ENCODE results near the gene SGCA.

The SGCA gene

DNA sequence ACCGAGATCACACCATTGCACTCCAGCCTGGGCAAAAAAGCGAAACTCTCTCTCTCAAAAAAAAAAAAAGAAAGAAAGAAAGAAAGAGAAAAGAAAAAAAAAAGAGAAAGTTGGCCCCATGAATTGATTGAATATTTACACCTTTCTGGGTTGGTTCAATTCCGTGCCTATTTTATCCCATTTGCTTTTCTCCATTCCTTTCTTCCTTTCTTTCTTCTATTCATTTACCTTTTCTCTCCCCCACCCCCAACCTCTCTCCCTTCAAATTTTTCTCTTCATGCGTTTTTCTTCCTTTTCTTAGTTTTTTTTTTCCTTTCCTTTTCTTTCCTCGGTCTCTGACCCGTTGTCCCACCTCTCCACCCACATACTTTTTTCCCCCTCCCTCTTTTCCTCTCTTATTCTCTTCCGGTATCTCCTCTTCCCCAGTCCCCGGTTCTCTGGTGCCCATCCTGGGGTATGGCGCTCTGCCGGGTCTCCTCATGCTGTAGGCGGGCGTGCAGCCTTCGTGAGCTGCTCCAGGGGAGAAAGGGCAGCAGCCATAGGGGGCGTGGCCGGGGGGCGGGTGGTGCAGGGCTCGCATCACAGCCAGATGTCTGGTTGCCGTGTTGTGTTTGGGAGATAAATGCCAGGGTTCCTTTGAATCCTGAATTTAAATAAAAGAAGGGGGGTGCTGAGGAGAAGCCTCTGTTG is 40.9 kb downstream of the SGCA start:
- TF ChIP-seq, protein P1, sequence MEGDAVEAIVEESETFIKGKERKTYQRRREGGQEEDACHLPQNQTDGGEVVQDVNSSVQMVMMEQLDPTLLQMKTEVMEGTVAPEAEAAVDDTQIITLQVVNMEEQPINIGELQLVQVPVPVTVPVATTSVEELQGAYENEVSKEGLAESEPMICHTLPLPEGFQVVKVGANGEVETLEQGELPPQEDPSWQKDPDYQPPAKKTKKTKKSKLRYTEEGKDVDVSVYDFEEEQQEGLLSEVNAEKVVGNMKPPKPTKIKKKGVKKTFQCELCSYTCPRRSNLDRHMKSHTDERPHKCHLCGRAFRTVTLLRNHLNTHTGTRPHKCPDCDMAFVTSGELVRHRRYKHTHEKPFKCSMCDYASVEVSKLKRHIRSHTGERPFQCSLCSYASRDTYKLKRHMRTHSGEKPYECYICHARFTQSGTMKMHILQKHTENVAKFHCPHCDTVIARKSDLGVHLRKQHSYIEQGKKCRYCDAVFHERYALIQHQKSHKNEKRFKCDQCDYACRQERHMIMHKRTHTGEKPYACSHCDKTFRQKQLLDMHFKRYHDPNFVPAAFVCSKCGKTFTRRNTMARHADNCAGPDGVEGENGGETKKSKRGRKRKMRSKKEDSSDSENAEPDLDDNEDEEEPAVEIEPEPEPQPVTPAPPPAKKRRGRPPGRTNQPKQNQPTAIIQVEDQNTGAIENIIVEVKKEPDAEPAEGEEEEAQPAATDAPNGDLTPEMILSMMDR (IDR thresholded peaks at IDR 0.05; ENCODE audit: extremely low read depth, missing control alignments) = no peak
- DNase-seq (ENCODE audit: low spot score) = no peak

DNA sequence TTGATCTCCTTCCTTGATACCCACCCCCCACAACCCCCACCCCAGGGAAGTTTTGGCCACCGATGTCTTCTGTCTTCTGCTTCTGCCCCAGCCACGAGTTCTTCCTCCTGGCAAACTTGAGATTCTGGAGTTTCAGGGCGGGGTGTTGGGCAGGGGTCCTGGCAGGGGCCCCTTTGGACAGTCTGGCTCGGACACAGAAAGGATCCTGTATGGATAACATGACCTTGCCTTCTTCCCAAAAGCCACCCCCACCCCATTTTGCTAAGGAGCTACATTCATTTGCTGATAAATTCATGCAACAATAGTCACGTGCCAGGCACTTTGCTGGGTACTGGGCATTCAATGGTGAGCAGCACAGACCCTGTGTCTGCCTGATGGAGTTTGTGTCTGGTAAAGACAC is 41.5 kb downstream of the SGCA start:
- DNase-seq (ENCODE audit: low spot score) = no peak
- TF ChIP-seq, protein P1 (IDR thresholded peaks at IDR 0.05; ENCODE audit: extremely low read depth, missing control alignments) = no peak

DNA sequence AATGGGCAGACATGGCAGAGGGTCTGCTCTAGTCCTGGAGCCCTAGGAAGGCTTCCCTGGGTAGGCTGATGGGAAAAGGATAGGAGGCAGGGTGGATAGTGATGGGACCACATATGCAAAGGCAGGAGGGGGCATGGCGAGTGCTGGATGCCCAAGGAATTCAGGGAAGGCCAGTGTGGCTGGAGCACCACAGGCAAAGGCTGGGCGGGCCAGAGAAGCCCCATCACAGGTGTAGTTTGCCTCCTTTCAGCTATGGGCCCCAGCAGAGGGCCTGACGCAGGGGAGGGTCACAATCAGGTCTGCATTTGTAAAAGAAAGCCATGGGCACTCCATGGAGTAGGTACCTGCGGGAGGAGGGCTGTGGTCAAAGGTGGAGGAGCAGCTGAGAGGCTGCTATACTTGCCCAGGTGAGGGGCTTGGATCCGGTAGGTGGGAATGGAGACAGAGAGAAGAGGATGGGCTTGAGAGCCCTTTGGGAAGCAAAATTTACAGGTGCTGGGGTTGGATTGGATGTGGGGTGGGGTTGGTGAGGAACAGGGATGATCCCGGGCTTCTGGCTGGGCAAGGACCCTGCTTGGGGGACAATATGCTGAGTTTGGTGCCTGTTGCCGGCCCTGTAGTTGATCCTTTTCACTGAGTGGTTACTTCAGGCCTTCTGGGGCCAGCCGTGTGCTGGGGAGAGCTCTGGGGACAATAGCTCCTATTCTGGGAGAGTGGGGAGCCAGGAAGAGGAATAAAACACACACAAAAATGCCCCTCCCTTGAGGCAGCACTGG is 42.2 kb downstream of the SGCA start:
- no peak for DNase-seq (ENCODE audit: low spot score)
- TF ChIP-seq, protein P1 (IDR thresholded peaks at IDR 0.05; ENCODE audit: extremely low read depth, missing control alignments) = no peak

DNA sequence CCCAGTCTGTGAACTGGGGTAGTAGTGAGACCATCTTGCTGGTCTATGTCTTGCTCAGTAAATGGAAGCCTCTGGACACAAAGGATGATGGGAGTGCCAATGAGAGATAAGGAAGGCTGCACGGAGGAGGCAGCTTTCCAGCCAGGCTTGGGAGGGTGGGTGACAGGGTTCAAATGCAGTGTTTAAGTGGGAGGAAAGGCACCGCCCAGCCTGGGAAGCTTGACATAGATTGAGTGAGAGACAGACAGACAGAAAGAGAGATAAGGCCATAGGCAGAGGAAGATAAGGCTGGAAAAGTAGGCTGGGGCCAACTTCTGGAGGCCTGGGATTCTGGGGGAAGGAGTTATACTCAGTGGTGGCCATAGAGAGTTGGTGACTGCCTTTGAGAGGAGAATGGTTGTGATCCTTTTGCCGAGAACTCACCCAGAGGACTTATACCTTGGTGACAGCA is 42.8 kb downstream of the SGCA start:
- DNase-seq (ENCODE audit: low spot score) = no peak

DNA sequence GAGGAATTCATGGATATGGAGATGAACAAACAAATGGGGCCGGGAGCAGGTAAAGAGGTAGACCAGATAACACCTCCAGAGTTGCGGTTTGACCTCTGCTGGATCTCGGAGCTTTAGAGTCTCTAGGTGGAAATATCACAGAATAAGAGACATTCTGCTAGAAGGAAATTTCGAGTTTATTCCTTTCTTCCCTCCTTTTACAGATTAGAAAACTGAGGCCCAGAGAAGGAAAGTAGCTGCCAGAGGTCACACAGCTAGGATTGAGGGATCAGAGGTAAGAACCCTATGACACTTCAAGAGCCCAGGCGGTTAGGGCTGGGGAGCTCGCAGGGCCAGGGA is 43.3 kb downstream of the SGCA start:
- no peak for DNase-seq (ENCODE audit: low spot score)
- TF ChIP-seq, protein P1 (IDR thresholded peaks at IDR 0.05; ENCODE audit: extremely low read depth, missing control alignments) = no peak

More for the DNA sequence above, 42.8 kb downstream of the SGCA start:
- TF ChIP-seq, protein P1 (IDR thresholded peaks at IDR 0.05; ENCODE audit: extremely low read depth, missing control alignments) = no peak

DNA sequence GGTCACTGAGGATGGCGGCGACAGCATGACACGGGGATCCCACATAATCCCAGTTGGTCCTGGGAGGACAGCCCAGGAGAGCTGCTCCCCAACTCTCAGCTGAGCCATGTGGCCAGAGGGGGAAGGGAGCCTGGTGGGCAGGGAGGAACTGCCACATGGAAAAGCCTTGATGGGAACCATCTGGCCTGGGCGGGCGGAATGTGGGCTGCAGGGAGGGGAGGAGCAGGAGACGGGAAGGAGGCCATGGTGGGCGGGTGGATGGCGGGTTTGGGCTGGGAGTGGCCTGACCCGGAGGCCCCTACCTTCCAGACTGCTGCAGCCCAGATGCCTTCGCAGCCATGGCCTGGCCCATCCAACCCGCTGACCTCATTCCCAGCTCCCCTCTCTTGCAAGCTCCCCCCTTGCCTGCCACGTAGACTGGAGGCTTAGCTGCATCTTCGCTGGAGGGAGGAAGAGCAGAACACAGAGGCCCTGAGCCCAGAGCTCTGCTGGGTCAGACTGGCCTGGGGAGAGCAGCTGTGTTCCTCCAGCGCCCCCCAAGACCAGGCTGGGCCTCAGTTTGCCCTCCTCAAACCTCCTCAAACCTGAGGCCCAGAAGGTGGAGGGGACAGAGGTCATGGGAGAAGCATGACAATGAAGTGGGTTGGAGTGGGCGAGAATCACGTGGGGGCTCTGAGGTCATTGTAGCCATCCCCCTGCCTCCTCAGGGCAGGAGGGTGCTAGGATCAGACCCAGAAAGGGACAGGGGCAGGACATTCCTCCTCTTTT is 43.9 kb downstream of the SGCA start:
- TF ChIP-seq, protein P1 (IDR thresholded peaks at IDR 0.05; ENCODE audit: extremely low read depth, missing control alignments) = no peak
- DNase-seq (ENCODE audit: low spot score) = no peak

Data from GM20000 (cell line).